ENCODE data around the gene GADD45A.

Gene GADD45A

GRCh38 chr1:67672260-67672803, 12.7 kb upstream of the GADD45A start:
- DNase-seq = no peak

GRCh38 chr1:67673468-67674201, 11.4 kb upstream of the GADD45A start:
- no peak for DNase-seq

- no peak for DNase-seq
These were observed 10.6 kb upstream of the GADD45A start for GRCh38 chr1:67674260-67675011.

- no peak for DNase-seq
These were observed 9.2 kb upstream of the GADD45A start for GRCh38 chr1:67675800-67676199.

- no peak for DNase-seq
These were observed 8.7 kb upstream of the GADD45A start for GRCh38 chr1:67676287-67676686.

GRCh38 chr1:67676946-67677345, 8.1 kb upstream of the GADD45A start:
- no peak for DNase-seq

GRCh38 chr1:67677408-67677807, 7.6 kb upstream of the GADD45A start:
- DNase-seq = no peak

GRCh38 chr1:67677930-67678329, 7.1 kb upstream of the GADD45A start:
- DNase-seq = no peak

GRCh38 chr1:67679691-67680090, 5.3 kb upstream of the GADD45A start:
- DNase-seq = no peak

GRCh38 chr1:67680486-67680885, 4.5 kb upstream of the GADD45A start:
- DNase-seq = no peak

- DNase-seq = no peak
These were observed 2.3 kb upstream of the GADD45A start for GRCh38 chr1:67682659-67683197.

- no peak for DNase-seq
These were observed 1.7 kb upstream of the GADD45A start for GRCh38 chr1:67683316-67683715.

GRCh38 chr1:67683766-67684525, 1.1 kb upstream of the GADD45A start:
- peak; percentile 51 for DNase-seq

GRCh38 chr1:67684526-67685066, 405 bp upstream of the GADD45A start:
- peak; percentile 76 for DNase-seq

- no peak for DNase-seq
These were observed 711 bp downstream of the GADD45A start for GRCh38 chr1:67685558-67686266.

GRCh38 chr1:67686267-67687197, 1.5 kb downstream of the GADD45A start:
- peak; percentile 74 for DNase-seq

- no peak for DNase-seq
These were observed 2.2 kb downstream of the GADD45A start for GRCh38 chr1:67687198-67687545.

- DNase-seq = no peak
These were observed 2.6 kb downstream of the GADD45A start for GRCh38 chr1:67687649-67688048.

GRCh38 chr1:67688526-67689219, 3.7 kb downstream of the GADD45A start:
- DNase-seq = no peak

- no peak for DNase-seq
These were observed 4.4 kb downstream of the GADD45A start for GRCh38 chr1:67689267-67690017.
